ENCODE results near the gene TRAPPC12.

The TRAPPC12 gene

GRCh38 chr2:3516831-3517230 lies 137.3 kb downstream of the TRAPPC12 start:
- DNase-seq (ENCODE audit: low read depth): no peak
- no peak overlapping the region for H3K4me3 ChIP-seq (ENCODE audit: low read length)
- no peak for TF ChIP-seq CTCF (conservative IDR thresholded peaks at IDR 0.05; ENCODE audit: low read length)

- no peak for TF ChIP-seq CTCF (conservative IDR thresholded peaks at IDR 0.05; ENCODE audit: low read length)
- DNase-seq (ENCODE audit: low read depth): no peak
These were observed 138.5 kb downstream of the TRAPPC12 start for GRCh38 chr2:3517948-3518495.

GRCh38 chr2:3518496-3519254 lies 139.2 kb downstream of the TRAPPC12 start:
- no peak for TF ChIP-seq CTCF (conservative IDR thresholded peaks at IDR 0.05; ENCODE audit: low read length)
- peak; percentile 94 for DNase-seq (ENCODE audit: low read depth)
- H3K4me3 ChIP-seq (ENCODE audit: low read length): peak overlapping the region; percentile 88

More at GRCh38 chr2:3517948-3518495, 138.5 kb downstream of the TRAPPC12 start:
- peak overlapping the region; percentile 88 for H3K4me3 ChIP-seq (ENCODE audit: low read length)

GRCh38 chr2:3519255-3520205 lies 140.0 kb downstream of the TRAPPC12 start, which contains the start of gene ADI1:
ADI1 (minus strand) TSS chr2:3519531; CDS start chr2:3519487, 44 bp downstream.
- TF ChIP-seq CTCF (conservative IDR thresholded peaks at IDR 0.05; ENCODE audit: low read length): no peak
- DNase-seq (ENCODE audit: low read depth): peak; percentile 70
- peak within 1 kb of the TSS; percentile 88 for H3K4me3 ChIP-seq (ENCODE audit: low read length)

- TF ChIP-seq CTCF (conservative IDR thresholded peaks at IDR 0.05; ENCODE audit: low read length): no peak
- H3K4me3 ChIP-seq (ENCODE audit: low read length): no peak overlapping the region
- DNase-seq (ENCODE audit: low read depth): no peak
These were observed 141.1 kb downstream of the TRAPPC12 start for GRCh38 chr2:3520591-3520990.

- H3K4me3 ChIP-seq (ENCODE audit: low read length): 0 out of 2 replicates have a peak overlapping the region, but pooled peaks have one; percentile 7
- DNase-seq (ENCODE audit: low read depth): peak; percentile 87
- TF ChIP-seq CTCF (conservative IDR thresholded peaks at IDR 0.05; ENCODE audit: low read length): no peak
These were observed 143.5 kb downstream of the TRAPPC12 start for GRCh38 chr2:3522961-3523421.

All from AG10803 (cell line).